HEK293 (cell line): ENCODE measurements around the gene KRTAP10-7.
A peak's percentile ranks its signal among the peaks of the same experiment; 100 is the strongest.
"Not testable (repeated sequence)": the region's sequence is repeated elsewhere in the genome, so short reads cannot be mapped to it uniquely, and the experiment has no call there.

Source experiments
- CTCF ChIA-PET: fragments of 350-600 bp; formaldehyde crosslinking; extraction: SDS; loops from one replicate; lab custom pipeline; 2021; ENCODE audit warnings: antibody characterized with exemption; lab: Yijun Ruan, JAX
- POLR2A ChIA-PET: fragments of 300-600 bp; formaldehyde crosslinking; extraction: SDS; loops from one replicate; lab custom pipeline; 2020; ENCODE audit warnings: antibody characterized with exemption, inconsistent platforms; lab: Yijun Ruan, JAX
- H3K27ac ChIP-seq: fragments of 200-500 bp; sonication (Bioruptor generic); 2 replicates; pipeline ENCODE4 v1.5.1; 2014; ENCODE audit warnings: low read depth, low read length, control low read depth, inconsistent platforms; ENCODE audit errors: extremely low read depth
- H3K36me3 ChIP-seq, 2 experiments: fragments of 200-500 bp in 1 of 2; sonication (Bioruptor generic) in 1 of 2; 1 replicate in 1 of 2; 2 replicates in 1 of 2; pipeline ENCODE4 v1.5.1; 2014 to 2017; ENCODE audit warnings: inconsistent platforms in 2 of 2, low read length in 2 of 2; ENCODE audit not compliant: control insufficient read depth in 2 of 2, insufficient read depth in 1 of 2
- H3K4me1 ChIP-seq: fragments of 200-500 bp; sonication (Bioruptor generic); 2 replicates; pipeline ENCODE4 v1.5.1; 2014; ENCODE audit warnings: mild to moderate bottlenecking, low read length, inconsistent platforms; ENCODE audit not compliant: control insufficient read depth, insufficient read depth
- H3K4me3 ChIP-seq: 2 replicates; pipeline ENCODE4 v1.5.1; 2011; ENCODE audit warnings: low read depth, mild to moderate bottlenecking, control low read depth, low read length, moderate library complexity
- H3K9me3 ChIP-seq: fragments of 200-500 bp; sonication (Bioruptor generic); 2 replicates; pipeline ENCODE4 v1.5.1; 2014; ENCODE audit warnings: low read depth, low read length, inconsistent platforms; ENCODE audit not compliant: control insufficient read depth, insufficient read depth
- KLF16 ChIP-seq: fragments of 450-650 bp; formaldehyde crosslinking; IDR thresholded peaks from 2 replicates; pipeline ENCODE4 v1.5.1; 2017; ENCODE audit warnings: missing biosample characterization, missing genetic modification characterization
- MYNN ChIP-seq: fragments of 450-650 bp; formaldehyde crosslinking; IDR thresholded peaks from 2 replicates; pipeline ENCODE4 v1.5.1; 2016; ENCODE audit warnings: missing biosample characterization, missing genetic modification characterization, borderline replicate concordance
- PRDM2 ChIP-seq: fragments of 450-650 bp; formaldehyde crosslinking; IDR thresholded peaks from 2 replicates; pipeline ENCODE4 v1.5.1; 2016; ENCODE audit warnings: missing biosample characterization, missing genetic modification characterization, borderline replicate concordance
- SETDB1 ChIP-seq: IDR thresholded peaks from one replicate; pipeline ENCODE4 v1.6.1; 2017; ENCODE audit warnings: mild to moderate bottlenecking, low read length, moderate library complexity, mixed read lengths; ENCODE audit not compliant: insufficient read length
- ZIC2 ChIP-seq: fragments of 450-650 bp; formaldehyde crosslinking; IDR thresholded peaks from 2 replicates; pipeline ENCODE4 v1.5.1; 2016; ENCODE audit warnings: missing biosample characterization, missing genetic modification characterization
- ZNF146 ChIP-seq: fragments of 450-650 bp; formaldehyde crosslinking; IDR thresholded peaks from 2 replicates; pipeline ENCODE4 v1.5.1; 2016; ENCODE audit warnings: missing biosample characterization, missing genetic modification characterization
- ZNF280D ChIP-seq: fragments of 450-650 bp; formaldehyde crosslinking; IDR thresholded peaks from 2 replicates; pipeline ENCODE4 v1.5.1; 2016; ENCODE audit warnings: missing biosample characterization, missing genetic modification characterization
- ZNF488 ChIP-seq: fragments of 450-650 bp; formaldehyde crosslinking; IDR thresholded peaks from 2 replicates; pipeline ENCODE4 v1.5.1; 2016; ENCODE audit warnings: missing biosample characterization, missing genetic modification characterization
- ZNF501 ChIP-seq: fragments of 450-650 bp; formaldehyde crosslinking; IDR thresholded peaks from 2 replicates; pipeline ENCODE4 v1.5.1; 2016; ENCODE audit warnings: missing biosample characterization, missing genetic modification characterization
- ZNF510 ChIP-seq: fragments of 450-650 bp; formaldehyde crosslinking; IDR thresholded peaks from 2 replicates; pipeline ENCODE4 v1.5.1; 2018; ENCODE audit warnings: mild to moderate bottlenecking, missing genetic modification characterization, missing biosample characterization; ENCODE audit not compliant: insufficient replicate concordance
- ZNF645 ChIP-seq: fragments of 450-650 bp; formaldehyde crosslinking; IDR thresholded peaks from 2 replicates; pipeline ENCODE4; 2016; ENCODE audit warnings: missing biosample characterization, missing genetic modification characterization
- ZNF677 ChIP-seq: fragments of 450-650 bp; IDR thresholded peaks from 2 replicates; pipeline ENCODE4 v1.5.0; 2018; ENCODE audit warnings: missing biosample characterization, mild to moderate bottlenecking, missing genetic modification characterization, moderate library complexity
- ZSCAN4 ChIP-seq: fragments of 450-650 bp; formaldehyde crosslinking; IDR thresholded peaks from 2 replicates; pipeline ENCODE4 v1.5.1; 2017; ENCODE audit warnings: missing biosample characterization, missing genetic modification characterization
- ZSCAN5A ChIP-seq: fragments of 450-650 bp; formaldehyde crosslinking; IDR thresholded peaks from 2 replicates; pipeline ENCODE4 v1.5.1; 2016; ENCODE audit warnings: missing biosample characterization, missing genetic modification characterization

Gene KRTAP10-7

GRCh38 chr21:44579833-44580144 lies 20.6 kb upstream of the KRTAP10-7 start (continued):
- TF ChIP-seq PRDM2 (tag by site-specific recombination) (no peak), ZSCAN5A (no peak), ZNF677 (tag by site-specific recombination) (no peak), ZNF501 (tag by site-specific recombination) (no peak), ZNF146 (tag by site-specific recombination) (no peak), MYNN (no peak), ZNF280D (tag by site-specific recombination) (no peak), ZNF488 (tag by site-specific recombination) (no peak)

GRCh38 chr21:44580231-44580821 lies 20.1 kb upstream of the KRTAP10-7 start, which contains the start of gene KRTAP10-5:
Gene KRTAP10-5, minus strand, starts transcription at chr21:44580604. Its CDS starts 26 bp downstream, at chr21:44580578.
- POLR2A ChIA-PET, H3K4me3 ChIP-seq, H3K4me1 ChIP-seq, H3K27ac ChIP-seq, H3K9me3 ChIP-seq, H3K36me3 ChIP-seq: not testable (repeated sequence)
- TF ChIP-seq ZIC2 (tag by site-specific recombination), result peak; percentile 76
- CTCF ChIA-PET, result interaction anchor here (0.6 to 1.1 kb wide), 2 partner anchors 213 to 549 kb away, joined by 4 to 5 read pairs; no protein-coding TSS in a partner anchor

GRCh38 chr21:44581158-44581557 lies 19.2 kb upstream of the KRTAP10-7 start:
- Histone ChIP-seq H3K9me3 (peaks cover 2% of the 10 kb centered on the region; the same call in 1 of the 2 replicates), H3K4me1 (no peaks in the 10 kb centered on the region), H3K36me3 (no peaks in the 10 kb centered on the region), H3K27ac (no peak overlapping the region), H3K4me3 (no peak overlapping the region)
- TF ChIP-seq ZSCAN4 (tag by site-specific recombination), result no peak
- peak; percentile 46 for TF ChIP-seq SETDB1
- TF ChIP-seq ZNF510, result peak; percentile 15
- TF ChIP-seq ZNF645 (tag by site-specific recombination), result no peak
- TF ChIP-seq KLF16, result no peak
- POLR2A ChIA-PET, result interaction anchor here (0.5 kb wide), 1 partner anchor 8 kb away, joined by 3 read pairs; no protein-coding TSS in a partner anchor
- CTCF ChIA-PET, result interaction anchor here (1.1 kb wide), 1 partner anchor 212 kb away, joined by 4 read pairs; no protein-coding TSS in a partner anchor
